ENCODE results near the gene MTG1.

MTG1 gene

GRCh38 chr10:133394064-133394663 is at the start of gene MTG1:
MTG1 (plus strand) TSS chr10:133394157; CDS start chr10:133394221, 64 bp downstream.
- DNase-seq = peak; percentile 84

GRCh38 chr10:133344236-133344635 is 49.7 kb upstream of the MTG1 start:
- no peak for DNase-seq

- no peak for DNase-seq
These were observed 47.5 kb upstream of the MTG1 start for GRCh38 chr10:133346413-133346812.

GRCh38 chr10:133347710-133348517 is 46.0 kb upstream of the MTG1 start:
- no peak for DNase-seq

- no peak for DNase-seq
These were observed 44.8 kb upstream of the MTG1 start for GRCh38 chr10:133349160-133349568.

GRCh38 chr10:133349577-133350011 is 44.4 kb upstream of the MTG1 start:
- no peak for DNase-seq

- DNase-seq = no peak
These were observed 43.5 kb upstream of the MTG1 start for GRCh38 chr10:133350283-133350949.

- no peak for DNase-seq
These were observed 43.0 kb upstream of the MTG1 start for GRCh38 chr10:133350950-133351329.

GRCh38 chr10:133351408-133352318 is 42.3 kb upstream of the MTG1 start:
- no peak for DNase-seq

GRCh38 chr10:133353202-133353959 is 40.6 kb upstream of the MTG1 start:
- DNase-seq = no peak

GRCh38 chr10:133353988-133354605 is 39.9 kb upstream of the MTG1 start:
- DNase-seq = no peak

- DNase-seq = no peak
These were observed 39.2 kb upstream of the MTG1 start for GRCh38 chr10:133354672-133355240.

- DNase-seq = no peak
These were observed 38.7 kb upstream of the MTG1 start for GRCh38 chr10:133355266-133355665.

- no peak for DNase-seq
These were observed 38.0 kb upstream of the MTG1 start for GRCh38 chr10:133355991-133356390.

- DNase-seq = no peak
These were observed 37.2 kb upstream of the MTG1 start for GRCh38 chr10:133356549-133357284.

GRCh38 chr10:133357285-133358161 is 36.4 kb upstream of the MTG1 start, which contains the start of gene FUOM:
FUOM (minus strand) TSS chr10:133358019; CDS start chr10:133358007, 12 bp downstream.
- DNase-seq = no peak

- DNase-seq = no peak
These were observed 35.6 kb upstream of the MTG1 start for GRCh38 chr10:133358162-133358924.

- DNase-seq = no peak
These were observed 35.0 kb upstream of the MTG1 start for GRCh38 chr10:133358925-133359310.
